Fibroblast of pulmonary artery (primary cell): ENCODE results near the gene SLC35F3.

ENCODE experiments used
- DNase-seq: peaks from one replicate; pipeline ENCODE4 v3.0.0-alpha.2; 2010; ENCODE audit warnings: low read depth
- H3K4me3 ChIP-seq: replicated peaks from 2 replicates; pipeline ENCODE4 v1.5.1; 2011; ENCODE audit warnings: low read depth, mild to moderate bottlenecking, control low read depth, low read length, moderate library complexity
- TF ChIP-seq, protein P1 (sequence below): IDR thresholded peaks from 2 replicates; pipeline ENCODE4 v1.5.1; 2011; ENCODE audit warnings: mild to moderate bottlenecking, control low read depth, low read length, inconsistent platforms; ENCODE audit errors: missing control alignments

The SLC35F3 gene

DNA sequence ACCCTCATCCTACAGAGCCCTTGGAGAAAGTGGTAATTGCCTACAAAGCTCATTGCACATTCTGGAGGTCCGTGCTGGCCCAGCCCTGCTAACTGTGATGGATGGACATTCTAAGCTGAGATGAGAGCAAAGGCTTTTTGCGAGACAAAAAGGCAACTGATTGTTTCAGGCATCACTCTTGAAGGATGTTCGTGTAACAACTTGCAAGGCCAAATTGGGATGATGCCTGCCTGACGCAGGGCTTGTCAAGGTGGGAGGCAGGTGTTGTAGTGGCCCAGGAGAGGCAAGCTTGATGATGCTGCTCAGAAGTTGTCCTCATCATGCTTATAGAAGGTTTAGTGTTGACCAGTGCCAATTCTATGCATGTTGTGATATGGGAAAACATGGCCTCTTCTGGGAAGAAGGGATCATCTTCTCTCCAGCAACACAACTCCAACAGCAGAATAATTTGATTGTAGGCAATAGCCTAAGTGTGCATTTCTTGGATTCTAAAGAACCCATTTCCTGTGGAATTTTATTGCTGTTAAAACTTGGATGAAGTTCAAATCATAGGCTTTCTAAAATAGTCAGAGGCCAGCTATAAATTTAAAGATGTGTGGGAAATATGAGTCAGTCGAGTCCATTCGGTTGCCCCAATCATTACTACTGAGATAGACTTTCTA lies 366.2 kb downstream of the SLC35F3 start:
- DNase-seq = no peak
- TF ChIP-seq, protein P1, sequence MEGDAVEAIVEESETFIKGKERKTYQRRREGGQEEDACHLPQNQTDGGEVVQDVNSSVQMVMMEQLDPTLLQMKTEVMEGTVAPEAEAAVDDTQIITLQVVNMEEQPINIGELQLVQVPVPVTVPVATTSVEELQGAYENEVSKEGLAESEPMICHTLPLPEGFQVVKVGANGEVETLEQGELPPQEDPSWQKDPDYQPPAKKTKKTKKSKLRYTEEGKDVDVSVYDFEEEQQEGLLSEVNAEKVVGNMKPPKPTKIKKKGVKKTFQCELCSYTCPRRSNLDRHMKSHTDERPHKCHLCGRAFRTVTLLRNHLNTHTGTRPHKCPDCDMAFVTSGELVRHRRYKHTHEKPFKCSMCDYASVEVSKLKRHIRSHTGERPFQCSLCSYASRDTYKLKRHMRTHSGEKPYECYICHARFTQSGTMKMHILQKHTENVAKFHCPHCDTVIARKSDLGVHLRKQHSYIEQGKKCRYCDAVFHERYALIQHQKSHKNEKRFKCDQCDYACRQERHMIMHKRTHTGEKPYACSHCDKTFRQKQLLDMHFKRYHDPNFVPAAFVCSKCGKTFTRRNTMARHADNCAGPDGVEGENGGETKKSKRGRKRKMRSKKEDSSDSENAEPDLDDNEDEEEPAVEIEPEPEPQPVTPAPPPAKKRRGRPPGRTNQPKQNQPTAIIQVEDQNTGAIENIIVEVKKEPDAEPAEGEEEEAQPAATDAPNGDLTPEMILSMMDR = no peak
- no peak overlapping the region for H3K4me3 ChIP-seq

DNA sequence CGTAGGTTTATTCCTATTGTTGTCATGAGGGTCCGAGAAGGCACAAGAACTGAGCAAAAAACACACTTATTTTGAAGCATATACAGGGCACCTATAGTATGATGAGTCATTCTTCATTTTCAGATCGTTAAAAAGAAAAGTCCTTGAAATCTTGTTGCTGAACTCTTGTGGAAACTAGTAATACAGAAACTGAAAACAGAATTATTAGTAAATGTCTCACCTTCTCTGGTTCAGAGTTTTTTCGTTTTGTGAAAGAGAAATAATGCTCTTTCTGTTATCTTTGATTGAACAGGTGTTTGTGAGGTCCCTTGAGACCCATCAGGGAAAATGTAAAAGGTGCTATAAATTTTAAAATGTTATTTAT lies 366.7 kb downstream of the SLC35F3 start:
- TF ChIP-seq, protein P1 = no peak
- no peak overlapping the region for H3K4me3 ChIP-seq
- no peak for DNase-seq

DNA sequence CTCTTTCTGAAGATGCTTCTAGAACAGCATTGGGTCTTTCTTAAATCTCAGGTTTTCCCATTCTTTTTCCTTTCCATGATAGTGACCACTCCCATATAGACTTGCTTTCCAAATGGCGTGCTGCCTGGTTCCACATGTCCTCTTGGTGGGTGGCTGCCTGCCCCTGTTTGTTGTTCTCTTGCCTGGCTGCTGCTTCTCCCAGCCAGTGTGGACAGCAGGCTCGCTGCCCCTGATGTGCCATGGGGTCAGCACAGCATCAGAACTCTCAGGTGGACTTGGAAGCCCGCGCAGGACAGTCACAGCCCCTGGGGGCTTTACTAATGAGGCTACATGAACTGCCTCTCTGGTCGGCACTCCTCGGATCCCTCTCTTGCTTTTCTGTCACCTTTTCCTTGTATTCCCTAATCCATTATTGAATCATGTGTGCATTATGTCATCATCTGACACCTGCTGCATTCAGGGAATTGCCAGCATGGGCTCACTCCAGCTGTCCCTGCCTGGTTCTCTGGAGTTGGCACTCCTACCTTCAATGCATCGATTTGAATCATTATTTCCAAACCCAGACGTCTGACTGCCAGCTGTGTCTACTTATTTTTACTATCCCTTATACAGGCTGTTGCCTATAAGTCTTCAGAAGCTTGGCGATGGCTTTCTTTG lies 368.3 kb downstream of the SLC35F3 start:
- no peak for DNase-seq
- no peak overlapping the region for H3K4me3 ChIP-seq
- TF ChIP-seq, protein P1 = no peak

DNA sequence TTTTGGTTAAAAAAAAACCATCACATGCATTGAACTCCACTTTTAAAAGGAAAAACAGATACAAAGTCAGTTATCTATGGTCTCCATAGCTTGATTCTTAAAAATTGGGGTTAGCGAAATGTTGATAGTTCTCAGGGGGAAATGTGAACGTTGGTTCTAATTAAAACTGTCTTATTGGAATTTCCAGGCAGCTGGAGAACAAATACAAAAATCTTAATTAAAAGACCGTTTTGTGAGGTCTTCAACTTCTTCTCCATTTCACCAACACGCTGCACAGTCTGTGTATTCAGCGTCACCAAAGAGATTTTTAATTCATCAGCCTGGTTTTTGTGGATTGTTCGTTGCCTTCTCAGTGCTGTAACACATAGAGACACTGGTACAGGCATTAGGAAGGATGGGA lies 369.5 kb downstream of the SLC35F3 start:
- H3K4me3 ChIP-seq = no peak overlapping the region
- TF ChIP-seq, protein P1 = no peak
- no peak for DNase-seq

DNA sequence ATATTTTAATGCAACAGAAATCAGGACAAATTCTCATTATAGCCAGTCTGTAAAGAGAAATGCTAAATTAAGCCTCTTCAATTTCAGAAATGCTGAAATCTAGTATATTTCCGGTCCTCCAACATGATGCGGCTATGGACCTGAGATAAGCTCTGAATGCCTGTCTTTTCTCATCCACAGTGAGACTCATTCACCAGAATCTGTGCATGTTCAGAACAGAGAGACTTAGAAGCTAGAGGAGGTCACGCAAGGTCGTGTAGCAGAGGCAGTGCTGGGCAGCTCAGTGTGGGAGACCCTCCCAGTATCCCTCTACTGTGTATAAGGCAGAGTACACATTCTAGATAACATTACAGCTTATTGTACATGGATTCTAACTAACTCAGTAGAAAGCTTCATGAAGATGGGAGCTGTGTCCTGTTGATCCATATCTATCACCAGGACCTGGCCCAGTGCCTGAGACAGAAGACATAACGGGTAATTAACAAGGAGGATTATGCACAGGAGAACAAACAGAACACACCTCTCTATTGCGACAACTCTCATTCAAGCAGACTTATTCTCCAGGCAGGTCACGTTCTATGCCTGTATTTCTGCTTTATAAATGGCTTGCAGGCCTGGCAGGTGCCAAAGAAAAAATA lies 371.8 kb downstream of the SLC35F3 start:
- TF ChIP-seq, protein P1 = no peak
- no peak overlapping the region for H3K4me3 ChIP-seq
- no peak for DNase-seq

DNA sequence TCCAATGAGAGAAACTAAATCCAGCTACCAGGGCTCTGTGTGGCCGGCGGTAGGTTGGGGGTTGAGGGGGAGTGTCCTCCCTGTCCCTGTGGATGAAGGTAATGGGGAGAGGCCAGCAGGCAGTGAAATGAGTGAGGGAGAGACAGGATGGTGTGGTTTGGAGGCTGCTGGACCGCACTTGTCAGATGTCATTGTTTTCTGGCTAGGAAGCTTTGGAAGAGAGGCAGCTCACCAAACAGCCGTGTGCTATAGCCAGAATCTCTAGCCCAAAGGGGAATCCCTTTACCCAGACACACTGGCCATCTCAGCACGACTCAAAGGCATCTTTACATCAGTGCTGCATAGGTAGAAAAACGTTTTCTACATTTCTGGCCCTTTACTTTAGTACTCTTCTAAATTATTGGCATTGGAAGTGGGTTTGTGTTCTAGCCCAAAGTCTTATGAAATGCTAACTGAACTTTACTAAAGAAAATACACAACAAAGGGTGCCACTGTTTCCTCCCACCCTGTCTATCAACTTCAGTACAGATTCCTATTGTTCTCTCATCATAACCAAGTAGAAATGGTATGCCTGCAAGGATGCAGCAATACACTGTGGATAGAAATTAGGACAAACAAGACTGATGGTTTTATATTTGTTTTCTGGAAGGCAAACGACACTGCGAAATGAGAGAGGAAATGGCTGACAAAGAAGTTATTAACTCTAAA lies 372.8 kb downstream of the SLC35F3 start:
- H3K4me3 ChIP-seq = no peak overlapping the region
- no peak for DNase-seq
- TF ChIP-seq, protein P1 = no peak
